Stomach (tissue), 4 donors: Measurements from ENCODE around the gene AQP7.

Experiments used
- CTCF ChIP-seq, 7 experiments: fragments of 450-650 bp in 4 of 7; fragments of 200-600 bp in 3 of 7; sonication (generic) in 3 of 7; IDR thresholded peaks; one replicate each; pipeline ENCODE4 v1.5.1; 2016 to 2019; ENCODE audit warnings: antibody characterized with exemption in 7 of 7, control low read depth in 2 of 7, mild to moderate bottlenecking in 1 of 7
- EP300 ChIP-seq: sonication (generic); formaldehyde crosslinking; IDR thresholded peaks from one replicate; pipeline ENCODE4 v1.6.1; 2017; ENCODE audit warnings: antibody characterized with exemption
- POLR2A ChIP-seq, 4 donors: fragments of 450-650 bp; IDR thresholded peaks; one replicate each; pipeline ENCODE4 v1.6.1; 2016; ENCODE audit warnings: antibody characterized with exemption in 4 of 4, control low read depth in 2 of 4, mild to moderate bottlenecking in 1 of 4, moderate library complexity in 1 of 4
- POLR2AphosphoS5 ChIP-seq, 3 donors: sonication (generic); formaldehyde crosslinking; IDR thresholded peaks; one replicate each; pipeline ENCODE4 v1.6.1; 2016; ENCODE audit warnings: antibody characterized with exemption in 3 of 3

GRCh38 chr9:33436445-33436844, 34.1 kb upstream of the AQP7 start:
- no peak for TF ChIP-seq CTCF (IDR thresholded peaks at IDR 0.05)
- TF ChIP-seq POLR2AphosphoS5 (IDR thresholded peaks at IDR 0.05), result no peak
- TF ChIP-seq POLR2A (IDR thresholded peaks at IDR 0.05), result no peak
- no peak for TF ChIP-seq EP300
